ENCODE data around the gene GDF11. TPM values are rescaled to one million over a fixed set of nuclear protein-coding genes. Genes with fewer than 3 reads are reported as not detected.

GDF11 gene
- total and polyA plus RNA-seq, 2 of the 8 experiments (the other 6 are each of a cell fraction or from before 2014, with no cell fraction given) = 12.1 to 15.1 TPM

- no peak for TF ChIP-seq CBX8 (IDR thresholded peaks at IDR 0.05; ENCODE audit: borderline replicate concordance, low read depth, low read length)
- no peak for TF ChIP-seq BCL11A (IDR thresholded peaks at IDR 0.05; ENCODE audit: low read depth in 2 of 2, low read length in 2 of 2)
- TF ChIP-seq TEAD4 (IDR thresholded peaks at IDR 0.05; ENCODE audit: low read depth, low read length) = no peak
- TF ChIP-seq SUZ12 (IDR thresholded peaks at IDR 0.05; ENCODE audit: low read length) = no peak
- TF ChIP-seq KDM1A (IDR thresholded peaks at IDR 0.05; ENCODE audit: borderline replicate concordance, low read length) = no peak
- TF ChIP-seq POLR2AphosphoS5 (IDR thresholded peaks at IDR 0.05; ENCODE audit: low read depth, low read length) = peak; percentile 52; the same call in 1 of the 2 replicates
- Histone ChIP-seq H4K20me1 (replicated peaks in 1 of 2; ENCODE audit: control insufficient read depth in 1 of 2, insufficient read depth in 2 of 2, low read length in 2 of 2) (peaks cover 4 to 6% of the 10 kb centered on the region in 2 experiments), H3K79me2 (ENCODE audit: control insufficient read depth in 1 of 2, insufficient read depth in 2 of 2, low read length in 2 of 2) (no peaks in the 10 kb centered on the region)
Observed at GRCh38 chr12:55765736-55766290, 22.9 kb downstream of the GDF11 start.

More at GRCh38 chr12:55765736-55766290, 22.9 kb downstream of the GDF11 start:
- Histone ChIP-seq H3K4me3 (ENCODE audit: extremely low read depth in 1 of 4, insufficient read depth in 2 of 4, low read depth in 3 of 4, low read length in 4 of 4) (no peak overlapping the region), H3K23me2 (ENCODE audit: low read depth, low read length) (no peaks in the 10 kb centered on the region), H3K27me3 (replicated peaks in 1 of 4; ENCODE audit: control insufficient read depth in 3 of 4, extremely low read depth in 1 of 4, insufficient read depth in 3 of 4, low read length in 3 of 4) (no peaks in the 10 kb centered on the region), H3K27ac (ENCODE audit: low read depth, low read length) (no peak overlapping the region), H2BK12ac (ENCODE audit: low read depth, low read length) (no peak overlapping the region), H3K4ac (replicated peaks; ENCODE audit: insufficient read length, low read depth, low read length) (no peak overlapping the region), H3K9me3 (ENCODE audit: insufficient read depth in 2 of 2, low read depth in 1 of 2, low read length in 1 of 2) (no peaks in the 10 kb centered on the region), H2BK15ac (ENCODE audit: low read length) (no peak overlapping the region), H3K4me2 (ENCODE audit: insufficient read depth in 1 of 2, low read depth in 2 of 2, low read length in 2 of 2) (no peak overlapping the region), H3K23ac (ENCODE audit: insufficient read length) (no peak overlapping the region), H2BK5ac (ENCODE audit: low read depth, low read length) (0 out of 2 replicates have a peak overlapping the region, but pooled peaks have one; percentile 6), H2AFZ (ENCODE audit: low read length) (no peak overlapping the region), H4K91ac (replicated peaks; ENCODE audit: insufficient read length, low read length) (no peak overlapping the region), H3K14ac (ENCODE audit: insufficient read length) (no peak overlapping the region), H3K36me3 (ENCODE audit: control insufficient read depth in 2 of 4, insufficient read depth in 4 of 4, low read length in 3 of 4) (peaks cover 0 to 25% (median 1%) of the 10 kb centered on the region in 4 experiments; a peak in 4 of 8 replicates), H3K4me1 (replicated peaks in 1 of 4; ENCODE audit: control insufficient read depth in 3 of 4, insufficient read depth in 4 of 4, low read length in 3 of 4) (no peaks in the 10 kb centered on the region), H2BK20ac (ENCODE audit: low read length) (no peak overlapping the region), H3K79me1 (ENCODE audit: low read depth, low read length) (peaks cover 3% of the 10 kb centered on the region; the same call in 1 of the 2 replicates), H4K8ac (ENCODE audit: extremely low read depth, insufficient read depth, low read length) (no peak overlapping the region), H3K18ac (ENCODE audit: extremely low read depth, low read length) (no peak overlapping the region), H3K56ac (replicated peaks; ENCODE audit: insufficient read length, low read depth, low read length) (no peak overlapping the region), H2AK5ac (ENCODE audit: low read depth, low read length) (no peak overlapping the region), H3K9ac (replicated peaks in 1 of 4; ENCODE audit: extremely low read depth in 1 of 4, low read depth in 3 of 4, low read length in 3 of 4) (no peak overlapping the region), H4K5ac (ENCODE audit: insufficient read length, low read depth, low read length) (no peak overlapping the region), H2BK120ac (replicated peaks; ENCODE audit: low read depth, low read length) (no peak overlapping the region)
- POLR2A ChIA-PET (ENCODE audit: partially characterized antibody) = interaction anchor here (0.6 to 46.5 kb wide), 8 partner anchors 8 to 50 kb away, joined by 3 to 809 read pairs (median 5); partner anchors contain the start of genes BLOC1S1, CD63 and GDF11
- 90% methylated on average over 5 of the region's 5 CpGs; no CpG with 5 or more reads in 1 of the 2 experiments for WGBS, 2 experiments (ENCODE audit: extremely low coverage in 1 of 2, insufficient coverage in 1 of 2, insufficient read length in 1 of 2, insufficient replicate concordance in 2 of 2, low coverage in 1 of 2, low lambda C conversion rate in 2 of 2, missing lambda C conversion rate in 1 of 2)
- FAIRE-seq = no peak
- no peak for DNase-seq (ENCODE audit: low read depth in 1 of 2, low spot score in 2 of 2)
- CTCF ChIA-PET (ENCODE audit: partially characterized antibody) = interaction anchor here (0.6 to 3.4 kb wide), 4 partner anchors 12 to 488 kb away, joined by 3 to 19 read pairs (median 4); no protein-coding TSS in a partner anchor

All from H1 (cell line).